A549 (cell line): ENCODE data around the gene PIK3R2.

ENCODE experiments used
- CTCF ChIP-seq: fragments of >200 bp; sonication (Bioruptor Twin); formaldehyde crosslinking; IDR thresholded peaks from 3 replicates; pipeline ENCODE4 v1.5.1; 2016
- ELK1 ChIP-seq: fragments of 150-350 bp; IDR thresholded peaks from 2 replicates; pipeline ENCODE4 v1.6.1; 2014; ENCODE audit warnings: low read depth, mild to moderate bottlenecking, low read length
- NR3C1 ChIP-seq: fragments of >200 bp; sonication (Bioruptor Twin); formaldehyde crosslinking; IDR thresholded peaks from 3 replicates; pipeline ENCODE4 v1.6.1; 2017
- PHF8 ChIP-seq: fragments of 200-600 bp; sonication (generic); IDR thresholded peaks from 2 replicates; pipeline ENCODE4 v1.6.1; 2016; ENCODE audit warnings: low read depth, mild to moderate bottlenecking, antibody characterized with exemption, moderate library complexity, borderline replicate concordance
- POLR2A ChIP-seq: IDR thresholded peaks from 2 replicates; pipeline ENCODE4 v1.6.1; 2012; ENCODE audit warnings: mild to moderate bottlenecking, low read length
- ZFP36 ChIP-seq: fragments of 450-650 bp; IDR thresholded peaks from 2 replicates; pipeline ENCODE4 v1.6.1; 2014; ENCODE audit warnings: borderline replicate concordance; ENCODE audit not compliant: partially characterized antibody

GRCh38 chr19:18135712-18136584 is 17.0 kb upstream of the PIK3R2 start:
- TF ChIP-seq CTCF (no peak), ZFP36 (no peak), POLR2A (no peak), PHF8 (no peak), NR3C1 (no peak), ELK1 (no peak)
